ENCODE data around the gene EML5. TPM values are rescaled to one million over a fixed set of nuclear protein-coding genes. Genes with fewer than 3 reads are reported as not detected.
A peak's percentile ranks its signal among the peaks of the same experiment; 100 is the strongest.

The EML5 gene
- total RNA-seq, 1 experiment from 2014 or later: 0.37 TPM

- BruUV-seq (replicated peaks): no TSS peak
- no peak overlapping the region for H3K27ac Mint-ChIP-seq (ENCODE audit: low read depth, unreplicated experiment)
- no peaks in the 10 kb centered on the region for H3K9me3 Mint-ChIP-seq (ENCODE audit: unreplicated experiment)
- H3K27me3 Mint-ChIP-seq (ENCODE audit: insufficient read depth, unreplicated experiment): no peaks in the 10 kb centered on the region
- intact Hi-C loops (cut with micrococcal nuclease): no loop called here
- CTCF ChIA-PET: interaction anchor here (0.5 to 1.6 kb wide), 4 partner anchors 9 to 671 kb away, joined by 3 to 6 read pairs (median 4); no protein-coding TSS in a partner anchor
- H3K36me3 Mint-ChIP-seq (ENCODE audit: insufficient read depth, unreplicated experiment): no peaks in the 10 kb centered on the region
- peak; percentile 3 for DNase-seq (ENCODE audit: unreplicated experiment)
- H3K4me3 Mint-ChIP-seq (ENCODE audit: unreplicated experiment): no peak overlapping the region
- no peak for TF ChIP-seq CTCF (IDR thresholded peaks at IDR 0.05; ENCODE audit: unreplicated experiment)
- H3K4me1 Mint-ChIP-seq (ENCODE audit: insufficient read depth, unreplicated experiment): no peaks in the 10 kb centered on the region
- POLR2A ChIA-PET: no interaction called here
These were observed 63.6 kb downstream of the EML5 start for GRCh38 chr14:88729159-88729558.

- H3K4me3 Mint-ChIP-seq (ENCODE audit: unreplicated experiment): no peak overlapping the region
- no peak for TF ChIP-seq CTCF (IDR thresholded peaks at IDR 0.05; ENCODE audit: unreplicated experiment)
- no peaks in the 10 kb centered on the region for H3K27me3 Mint-ChIP-seq (ENCODE audit: insufficient read depth, unreplicated experiment)
- H3K36me3 Mint-ChIP-seq (ENCODE audit: insufficient read depth, unreplicated experiment): no peaks in the 10 kb centered on the region
- no peak for DNase-seq (ENCODE audit: unreplicated experiment)
- no peaks in the 10 kb centered on the region for H3K9me3 Mint-ChIP-seq (ENCODE audit: unreplicated experiment)
- no TSS peak for BruUV-seq (replicated peaks)
- H3K4me1 Mint-ChIP-seq (ENCODE audit: insufficient read depth, unreplicated experiment): no peaks in the 10 kb centered on the region
- no peak overlapping the region for H3K27ac Mint-ChIP-seq (ENCODE audit: low read depth, unreplicated experiment)
- CTCF ChIA-PET: interaction anchor here (1.6 kb wide), 1 partner anchor 60 kb away, joined by 6 read pairs; no protein-coding TSS in a partner anchor
- intact Hi-C loops (cut with micrococcal nuclease): no loop called here
- POLR2A ChIA-PET: no interaction called here
These were observed 65.7 kb downstream of the EML5 start for GRCh38 chr14:88727057-88727456.

- no peak for DNase-seq (ENCODE audit: unreplicated experiment)
- Mint-ChIP-seq H3K27me3 (ENCODE audit: insufficient read depth, unreplicated experiment) (no peaks in the 10 kb centered on the region), H3K27ac (ENCODE audit: low read depth, unreplicated experiment) (no peak overlapping the region), H3K4me3 (ENCODE audit: unreplicated experiment) (no peak overlapping the region), H3K4me1 (ENCODE audit: insufficient read depth, unreplicated experiment) (no peaks in the 10 kb centered on the region), H3K9me3 (ENCODE audit: unreplicated experiment) (no peaks in the 10 kb centered on the region), H3K36me3 (ENCODE audit: insufficient read depth, unreplicated experiment) (no peaks in the 10 kb centered on the region)
- BruUV-seq (replicated peaks): no TSS peak
- CTCF ChIA-PET: interaction anchor here (0.6 kb wide), 1 partner anchor 1688 kb away, joined by 3 read pairs; no protein-coding TSS in a partner anchor
- TF ChIP-seq CTCF (IDR thresholded peaks at IDR 0.05; ENCODE audit: unreplicated experiment): no peak
- intact Hi-C loops (cut with micrococcal nuclease): no loop called here
- POLR2A ChIA-PET: interaction anchor here (0.6 kb wide), 1 partner anchor 38 kb away, joined by 3 read pairs; no protein-coding TSS in a partner anchor
These were observed 82.0 kb downstream of the EML5 start for GRCh38 chr14:88710709-88711108.

- no peaks in the 10 kb centered on the region for H3K4me1 Mint-ChIP-seq (ENCODE audit: insufficient read depth, unreplicated experiment)
- no peak overlapping the region for H3K27ac Mint-ChIP-seq (ENCODE audit: low read depth, unreplicated experiment)
- no peak for TF ChIP-seq CTCF (IDR thresholded peaks at IDR 0.05; ENCODE audit: unreplicated experiment)
- H3K4me3 Mint-ChIP-seq (ENCODE audit: unreplicated experiment): no peak overlapping the region
- no peaks in the 10 kb centered on the region for H3K27me3 Mint-ChIP-seq (ENCODE audit: insufficient read depth, unreplicated experiment)
- no peak for DNase-seq (ENCODE audit: unreplicated experiment)
- ChIA-PET CTCF (interaction anchor here (0.5 kb wide), 1 partner anchor 8 kb away, joined by 5 read pairs; no protein-coding TSS in a partner anchor), POLR2A (no interaction called here)
- no peaks in the 10 kb centered on the region for H3K36me3 Mint-ChIP-seq (ENCODE audit: insufficient read depth, unreplicated experiment)
- no TSS peak for BruUV-seq (replicated peaks)
- intact Hi-C loops (cut with micrococcal nuclease): no loop called here
- H3K9me3 Mint-ChIP-seq (ENCODE audit: unreplicated experiment): no peaks in the 10 kb centered on the region
These were observed 85.7 kb downstream of the EML5 start for GRCh38 chr14:88707088-88707487.

All from MCF 10A (cell line).